Measurements from ENCODE around the gene KCNRG. TPM values are rescaled to one million over a fixed set of nuclear protein-coding genes. Genes with fewer than 3 reads are reported as not detected.
A peak's percentile ranks its signal among the peaks of the same experiment; 100 is the strongest.

The KCNRG gene
- total RNA-seq, 1 donor from 2014 or later, result 3.1 TPM

- Mint-ChIP-seq H3K27ac (peak within 1 kb of the TSS; percentile 93), H3K4me3 (peak within 1 kb of the TSS; percentile 88), H3K36me3 (ENCODE audit: low read depth) (peaks cover 43% of the 10 kb centered on the region), H3K27me3 (no peaks in the 10 kb centered on the region), H3K4me1 (peaks cover 54% of the 10 kb centered on the region), H3K9me3 (no peaks in the 10 kb centered on the region)
- POLR2A ChIA-PET, result interaction anchor here (0.5 to 6.0 kb wide), 76 partner anchors 10 to 1456 kb away, joined by 3 to 271 read pairs (median 5); partner anchors contain the start of genes INTS6, KCNRG, KPNA3 and RNASEH2B
- intact Hi-C loops (cut with micrococcal nuclease), result loop anchor here (1.0 to 5.0 kb wide), 16 partner anchors 16 to 915 kb away; partner anchors contain the start of gene SPRYD7
- peak; percentile 49 for TF ChIP-seq CTCF (IDR thresholded peaks at IDR 0.05)
- DNase-seq (peak; percentile 82), ATAC-seq (ENCODE audit: low read depth) (peak; percentile 72)
- CTCF ChIA-PET, result interaction anchor here (0.5 to 3.3 kb wide), 31 partner anchors 11 to 918 kb away, joined by 3 to 29 read pairs (median 4); no protein-coding TSS in a partner anchor
These were observed 18.0 kb upstream of the KCNRG start, which contains the start of gene TRIM13 for GRCh38 chr13:49996951-49997895. Gene TRIM13 (plus strand): TSS chr13:49997042. CDS start chr13:50011941, 14,899 bp downstream.

- ATAC-seq (ENCODE audit: low read depth), result no peak
- ChIA-PET POLR2A (interaction anchor here (0.7 to 6.0 kb wide), 52 partner anchors 9 to 1455 kb away, joined by 3 to 271 read pairs (median 8); partner anchors contain the start of genes INTS6, KCNRG, KPNA3 and RNASEH2B), CTCF (interaction anchor here (0.5 to 3.3 kb wide), 26 partner anchors 11 to 917 kb away, joined by 3 to 29 read pairs (median 4); no protein-coding TSS in a partner anchor)
- intact Hi-C loops (cut with micrococcal nuclease), result loop anchor here (1.0 to 5.0 kb wide), 16 partner anchors 15 to 914 kb away; partner anchors contain the start of gene SPRYD7
- peak overlapping the region; percentile 88 for H3K4me3 Mint-ChIP-seq
- peak overlapping the region; percentile 93 for H3K27ac Mint-ChIP-seq
- H3K4me1 Mint-ChIP-seq, result peaks cover 60% of the 10 kb centered on the region
- H3K36me3 Mint-ChIP-seq (ENCODE audit: low read depth), result peaks cover 48% of the 10 kb centered on the region
- no peaks in the 10 kb centered on the region for H3K9me3 Mint-ChIP-seq
- no peak for DNase-seq
- H3K27me3 Mint-ChIP-seq, result no peaks in the 10 kb centered on the region
- no peak for TF ChIP-seq CTCF (IDR thresholded peaks at IDR 0.05)
These were observed 17.3 kb upstream of the KCNRG start for GRCh38 chr13:49997955-49998354.

DNA sequence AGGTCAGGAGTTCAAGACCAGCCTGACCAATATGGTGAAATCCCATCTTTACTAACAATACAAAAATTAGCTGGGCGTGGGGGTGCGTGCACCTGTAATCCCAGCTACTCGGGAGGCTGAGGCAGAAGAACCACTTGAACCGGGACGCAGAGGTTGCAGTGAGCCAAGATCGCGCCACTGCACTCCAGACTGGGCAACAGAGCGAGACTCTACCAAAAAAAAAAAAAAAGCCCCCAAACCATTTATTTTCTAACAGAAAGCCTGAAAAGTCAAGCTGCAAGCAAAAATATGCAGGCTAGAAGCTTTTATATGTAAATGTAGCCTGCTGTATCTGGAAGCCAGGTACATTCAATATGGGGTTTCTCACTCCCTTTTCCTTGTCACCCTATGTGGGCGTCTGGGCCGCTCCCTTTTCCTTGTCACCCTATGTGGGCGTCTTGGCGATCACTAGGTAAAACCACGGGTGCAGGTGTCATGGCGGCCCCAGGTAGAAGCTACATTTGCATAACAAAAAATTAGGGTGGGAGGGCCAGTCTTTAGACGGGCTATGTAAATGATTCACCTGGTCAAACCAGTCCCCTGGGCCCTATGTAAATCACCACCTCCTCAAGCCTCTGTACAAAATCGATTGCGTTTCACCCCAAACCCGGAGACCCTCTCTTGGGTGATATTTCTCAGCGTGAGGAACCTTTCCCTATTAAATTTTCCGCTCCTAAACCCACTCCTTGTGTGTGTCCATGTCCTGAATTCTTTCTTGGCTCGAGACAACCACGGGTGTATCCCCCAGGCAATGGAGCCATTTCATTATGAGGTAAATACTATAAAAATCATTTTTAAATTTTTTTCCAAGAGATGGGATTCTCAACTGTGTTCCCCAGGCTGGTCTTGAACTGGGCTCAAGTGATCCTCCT is 16.3 kb upstream of the KCNRG start:
- H3K4me3 Mint-ChIP-seq, result peak overlapping the region; percentile 88
- intact Hi-C loops (cut with micrococcal nuclease), result loop anchor here (5.0 kb wide), 3 partner anchors 33 to 893 kb away; no protein-coding TSS in a partner anchor
- peaks cover 56% of the 10 kb centered on the region for H3K36me3 Mint-ChIP-seq (ENCODE audit: low read depth)
- CTCF ChIA-PET, result interaction anchor here (0.6 to 3.3 kb wide), 12 partner anchors 19 to 916 kb away, joined by 3 to 28 read pairs (median 6); no protein-coding TSS in a partner anchor
- H3K4me1 Mint-ChIP-seq, result peaks cover 62% of the 10 kb centered on the region
- TF ChIP-seq CTCF (IDR thresholded peaks at IDR 0.05), result no peak
- DNase-seq, result no peak
- H3K27me3 Mint-ChIP-seq, result no peaks in the 10 kb centered on the region
- H3K9me3 Mint-ChIP-seq, result no peaks in the 10 kb centered on the region
- POLR2A ChIA-PET, result interaction anchor here (0.6 to 6.0 kb wide), 10 partner anchors 8 to 1738 kb away, joined by 3 to 271 read pairs (median 6); partner anchors contain the start of genes KCNRG, RNASEH2B and SPRYD7
- no peak for ATAC-seq (ENCODE audit: low read depth)
- H3K27ac Mint-ChIP-seq, result peak overlapping the region; percentile 53

DNA sequence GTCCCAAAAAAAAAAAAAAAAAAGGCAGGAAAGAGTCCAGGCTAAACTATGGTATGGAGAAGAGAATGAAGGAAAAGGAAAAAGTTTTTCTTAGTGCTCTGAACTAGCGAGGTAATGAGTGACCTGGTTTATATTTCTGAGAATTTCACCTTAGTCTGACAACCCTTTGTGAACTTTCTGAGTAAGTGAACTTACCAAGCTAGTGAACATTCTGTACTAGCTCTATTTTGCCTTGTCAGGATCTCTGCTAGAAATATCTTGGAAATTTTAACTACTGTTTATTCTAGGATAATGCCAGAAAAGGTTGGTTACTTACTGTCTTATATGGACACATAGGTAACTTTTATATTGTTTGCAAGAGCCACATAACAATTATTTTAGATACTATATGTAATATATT is 14.0 kb upstream of the KCNRG start:
- Mint-ChIP-seq H3K9me3 (no peaks in the 10 kb centered on the region), H3K4me3 (no peak overlapping the region), H3K4me1 (peaks cover 58% of the 10 kb centered on the region), H3K36me3 (ENCODE audit: low read depth) (peaks cover 73% of the 10 kb centered on the region), H3K27me3 (no peaks in the 10 kb centered on the region), H3K27ac (no peak overlapping the region)
- intact Hi-C loops (cut with micrococcal nuclease), result no loop called here
- no peak for DNase-seq
- no peak for ATAC-seq (ENCODE audit: low read depth)
- POLR2A ChIA-PET, result interaction anchor here (0.7 to 1.1 kb wide), 3 partner anchors 79 to 527 kb away, joined by 3 to 5 read pairs (median 3); no protein-coding TSS in a partner anchor
- CTCF ChIA-PET, result no interaction called here
- no peak for TF ChIP-seq CTCF (IDR thresholded peaks at IDR 0.05)
